ENCODE data around the gene REPIN1.

- TF ChIP-seq, protein P1, sequence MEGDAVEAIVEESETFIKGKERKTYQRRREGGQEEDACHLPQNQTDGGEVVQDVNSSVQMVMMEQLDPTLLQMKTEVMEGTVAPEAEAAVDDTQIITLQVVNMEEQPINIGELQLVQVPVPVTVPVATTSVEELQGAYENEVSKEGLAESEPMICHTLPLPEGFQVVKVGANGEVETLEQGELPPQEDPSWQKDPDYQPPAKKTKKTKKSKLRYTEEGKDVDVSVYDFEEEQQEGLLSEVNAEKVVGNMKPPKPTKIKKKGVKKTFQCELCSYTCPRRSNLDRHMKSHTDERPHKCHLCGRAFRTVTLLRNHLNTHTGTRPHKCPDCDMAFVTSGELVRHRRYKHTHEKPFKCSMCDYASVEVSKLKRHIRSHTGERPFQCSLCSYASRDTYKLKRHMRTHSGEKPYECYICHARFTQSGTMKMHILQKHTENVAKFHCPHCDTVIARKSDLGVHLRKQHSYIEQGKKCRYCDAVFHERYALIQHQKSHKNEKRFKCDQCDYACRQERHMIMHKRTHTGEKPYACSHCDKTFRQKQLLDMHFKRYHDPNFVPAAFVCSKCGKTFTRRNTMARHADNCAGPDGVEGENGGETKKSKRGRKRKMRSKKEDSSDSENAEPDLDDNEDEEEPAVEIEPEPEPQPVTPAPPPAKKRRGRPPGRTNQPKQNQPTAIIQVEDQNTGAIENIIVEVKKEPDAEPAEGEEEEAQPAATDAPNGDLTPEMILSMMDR (IDR thresholded peaks at IDR 0.05; ENCODE audit: low read length): no peak
- TF ChIP-seq EZH2phosphoT487 (IDR thresholded peaks at IDR 0.05; ENCODE audit: low read length): no peak
Measured at GRCh38 chr7:150337659-150338081, 31.0 kb upstream of the REPIN1 start.

Data from MM.1S (cell line).